GM12874 (cell line): ENCODE data around the gene TTC12.

Experiments used
- CTCF ChIP-seq: IDR thresholded peaks from 2 replicates; pipeline ENCODE4 v1.5.1; 2011; ENCODE audit warnings: low read depth, mild to moderate bottlenecking, control low read depth, low read length, moderate library complexity; ENCODE audit not compliant: insufficient read depth

The TTC12 gene

GRCh38 chr11:113272281-113272680 lies 42.1 kb upstream of the TTC12 start:
- no peak for TF ChIP-seq CTCF

- TF ChIP-seq CTCF = no peak
Measured at GRCh38 chr11:113272927-113273615, 41.3 kb upstream of the TTC12 start.

- no peak for TF ChIP-seq CTCF
Measured at GRCh38 chr11:113273720-113274119, 40.7 kb upstream of the TTC12 start.

- TF ChIP-seq CTCF = 0 out of 2 replicates have a peak, but pooled peaks have one; percentile 10
Measured at GRCh38 chr11:113274713-113275582, 39.4 kb upstream of the TTC12 start.

GRCh38 chr11:113275602-113276001 lies 38.8 kb upstream of the TTC12 start:
- TF ChIP-seq CTCF = no peak

- no peak for TF ChIP-seq CTCF
Measured at GRCh38 chr11:113276466-113276865, 37.9 kb upstream of the TTC12 start.

GRCh38 chr11:113277907-113278306 lies 36.5 kb upstream of the TTC12 start:
- no peak for TF ChIP-seq CTCF
